ENCODE data around the gene JAK1.
"Not testable (repeated sequence)": the region's sequence is repeated elsewhere in the genome, so short reads cannot be mapped to it uniquely, and the experiment has no call there.

DNA sequence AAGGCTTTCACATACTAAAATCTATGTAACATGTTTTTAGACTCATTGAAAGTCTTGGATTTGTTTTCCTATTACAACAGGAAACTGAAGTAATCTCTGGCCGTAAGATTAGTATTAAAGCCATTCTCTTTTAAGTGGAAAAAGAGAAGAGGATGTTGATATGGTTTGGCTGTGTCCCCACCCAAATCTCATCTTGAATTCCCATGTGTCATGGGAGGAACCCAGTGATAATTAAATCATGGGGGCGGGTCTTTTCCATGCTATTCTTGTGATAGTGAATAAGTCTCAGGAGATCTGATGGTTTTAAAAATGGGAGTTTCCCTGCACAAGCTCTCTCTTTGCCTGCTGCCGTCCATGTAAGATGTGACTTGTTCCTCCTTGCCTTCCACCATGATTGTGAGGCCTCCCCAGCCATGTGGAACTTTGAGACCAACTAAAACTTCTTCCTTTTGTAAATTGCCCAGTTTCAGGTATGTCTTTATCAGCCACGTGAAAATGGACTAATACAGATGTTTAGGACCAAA, 32.1 kb upstream of the JAK1 start:
- TF ChIP-seq, protein P1, sequence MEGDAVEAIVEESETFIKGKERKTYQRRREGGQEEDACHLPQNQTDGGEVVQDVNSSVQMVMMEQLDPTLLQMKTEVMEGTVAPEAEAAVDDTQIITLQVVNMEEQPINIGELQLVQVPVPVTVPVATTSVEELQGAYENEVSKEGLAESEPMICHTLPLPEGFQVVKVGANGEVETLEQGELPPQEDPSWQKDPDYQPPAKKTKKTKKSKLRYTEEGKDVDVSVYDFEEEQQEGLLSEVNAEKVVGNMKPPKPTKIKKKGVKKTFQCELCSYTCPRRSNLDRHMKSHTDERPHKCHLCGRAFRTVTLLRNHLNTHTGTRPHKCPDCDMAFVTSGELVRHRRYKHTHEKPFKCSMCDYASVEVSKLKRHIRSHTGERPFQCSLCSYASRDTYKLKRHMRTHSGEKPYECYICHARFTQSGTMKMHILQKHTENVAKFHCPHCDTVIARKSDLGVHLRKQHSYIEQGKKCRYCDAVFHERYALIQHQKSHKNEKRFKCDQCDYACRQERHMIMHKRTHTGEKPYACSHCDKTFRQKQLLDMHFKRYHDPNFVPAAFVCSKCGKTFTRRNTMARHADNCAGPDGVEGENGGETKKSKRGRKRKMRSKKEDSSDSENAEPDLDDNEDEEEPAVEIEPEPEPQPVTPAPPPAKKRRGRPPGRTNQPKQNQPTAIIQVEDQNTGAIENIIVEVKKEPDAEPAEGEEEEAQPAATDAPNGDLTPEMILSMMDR (IDR thresholded peaks at IDR 0.05) = not testable (repeated sequence)
- TF ChIP-seq POLR2A, POLR2AphosphoS5 (IDR thresholded peaks at IDR 0.05): not testable (repeated sequence)

Measured in sigmoid colon (tissue), 4 donors.